Liver (tissue), 9 donors: ENCODE data around the gene TCF7L2. TPM values are rescaled to one million over a fixed set of nuclear protein-coding genes. Genes with fewer than 3 reads are reported as not detected.

Source experiments
- DNase-seq: peaks from one replicate; pipeline ENCODE4 v3.0.0-alpha.2; 2017; ENCODE audit warnings: low spot score
- H3K27ac ChIP-seq, 2 donors: one replicate each; pipeline ENCODE4 v1.7.0; 2013; ENCODE audit warnings: inconsistent platforms in 2 of 2, low read length in 2 of 2, control low read depth in 1 of 2, low read depth in 1 of 2, mild to moderate bottlenecking in 1 of 2
- H3K27me3 ChIP-seq, 4 donors: one replicate each; pipeline versions ENCODE4 v1.6.1 to v1.7.0; 2013; ENCODE audit warnings: low read length in 3 of 4, inconsistent platforms in 1 of 4, mild to moderate bottlenecking in 1 of 4, moderate library complexity in 1 of 4; ENCODE audit not compliant: control insufficient read depth in 4 of 4, insufficient read depth in 4 of 4
- H3K36me3 ChIP-seq, 4 donors: one replicate each; pipeline versions ENCODE4 v1.6.1 to v1.7.0; 2013; ENCODE audit warnings: low read length in 3 of 4, mild to moderate bottlenecking in 3 of 4, low read depth in 1 of 4, moderate library complexity in 1 of 4; ENCODE audit not compliant: control insufficient read depth in 4 of 4, insufficient read depth in 3 of 4
- H3K4me1 ChIP-seq, 4 donors: one replicate each; pipeline versions ENCODE4 v1.6.1 to v1.7.0; 2013; ENCODE audit warnings: low read length in 3 of 4, mild to moderate bottlenecking in 3 of 4, moderate library complexity in 1 of 4; ENCODE audit not compliant: control insufficient read depth in 4 of 4, insufficient read depth in 4 of 4
- H3K4me3 ChIP-seq, 3 donors: one replicate each; pipeline versions ENCODE4 v1.6.1 to v1.7.0; 2013; ENCODE audit warnings: low read length in 3 of 3, control low read depth in 1 of 3, low read depth in 1 of 3, mild to moderate bottlenecking in 1 of 3
- H3K9ac ChIP-seq, 2 donors: one replicate each; pipeline ENCODE4 v1.7.0; 2013; ENCODE audit warnings: low read length in 2 of 2, mild to moderate bottlenecking in 2 of 2, moderate library complexity in 2 of 2, control low read depth in 1 of 2, low read depth in 1 of 2
- H3K9me3 ChIP-seq, 4 donors: one replicate each; pipeline versions ENCODE4 v1.6.1 to v1.7.0; 2013; ENCODE audit warnings: low read length in 3 of 4; ENCODE audit not compliant: control insufficient read depth in 4 of 4
- CTCF ChIP-seq: fragments of 150-350 bp; IDR thresholded peaks from 2 replicates; pipeline ENCODE4 v1.5.1; 2017; ENCODE audit warnings: improper control_type of control experiment, low read depth, low read length; ENCODE audit not compliant: missing input control
- EGR1 ChIP-seq, 2 donors: IDR thresholded peaks; 2 replicates each; pipeline ENCODE4 v1.6.1; 2016 to 2018; ENCODE audit warnings: antibody characterized with exemption in 2 of 2, low read depth in 2 of 2
- FOXA2 ChIP-seq: IDR thresholded peaks from 2 replicates; pipeline ENCODE4 v1.6.1; 2016; ENCODE audit warnings: antibody characterized with exemption
- HNF4A ChIP-seq, 2 donors: conservative IDR thresholded peaks; 2 replicates each; pipeline ENCODE4 v1.6.1; 2016; ENCODE audit warnings: antibody characterized with exemption in 2 of 2, mild to moderate bottlenecking in 2 of 2
- JUND ChIP-seq, 2 donors: IDR thresholded peaks; 2 replicates each; pipeline ENCODE4 v1.6.1; 2016; ENCODE audit warnings: antibody characterized with exemption in 2 of 2
- NR2F2 ChIP-seq: IDR thresholded peaks from 2 replicates; pipeline ENCODE4 v1.6.1; 2016; ENCODE audit warnings: antibody characterized with exemption
- RAD21 ChIP-seq, 2 donors: IDR thresholded peaks; 2 replicates each; pipeline ENCODE4 v1.6.1; 2016; ENCODE audit warnings: antibody characterized with exemption in 2 of 2, mild to moderate bottlenecking in 2 of 2
- REST ChIP-seq: IDR thresholded peaks from 2 replicates; pipeline ENCODE4 v1.6.1; 2016; ENCODE audit warnings: antibody characterized with exemption, mild to moderate bottlenecking
- SP1 ChIP-seq: IDR thresholded peaks from 2 replicates; pipeline ENCODE4 v1.6.1; 2018; ENCODE audit warnings: antibody characterized with exemption, mild to moderate bottlenecking
- TAF1 ChIP-seq: conservative IDR thresholded peaks from 2 replicates; pipeline ENCODE4 v1.6.1; 2016; ENCODE audit warnings: antibody characterized with exemption, mild to moderate bottlenecking
- WGBS: extraction: QIAGEN DNeasy Blood & Tissue Kit; methylation state at CpG from one replicate; pipeline ENCODE4 v1.1.7; 2013; 5-methylcytosine and 5-hydroxymethylcytosine counted together
- polyA plus RNA-seq, 2 donors: library from polyadenylated mRNA; stranded (reverse) in 1 of 2; unstranded in 1 of 2; fragments of 200-250 nt in 1 of 2; fragments of >200 nt in 1 of 2; fragmentation: Nextera tagmentation in 1 of 2; extraction: Ambion mirVana in 1 of 2; gene quantifications; one replicate each; pipeline versions ENCODE4 v1.2.1 to v1.2.3, GENCODE V29; 2013 to 2015
- total RNA-seq, 2 donors: library from RNA; depleted of rRNA; stranded (reverse); fragments of >200 nt; gene quantifications; one replicate each; pipeline ENCODE4 v1.2.3, GENCODE V29; 2014
- TF ChIP-seq, protein P1 (sequence below): IDR thresholded peaks from 2 replicates; pipeline ENCODE4 v1.6.1; 2016; ENCODE audit warnings: antibody characterized with exemption
- TF ChIP-seq, protein P2 (sequence below): IDR thresholded peaks from 2 replicates; pipeline ENCODE4 v1.6.1; 2016; ENCODE audit warnings: antibody characterized with exemption
- donor health status: healthy.
- donor health status: healthy.
- donor health status: healthy.
- donor health status: healthy.
- donor health status: healthy.

Gene TCF7L2
- total and polyA plus RNA-seq, 4 donors: 4.9 to 18.0 (median 8.3) TPM

DNA sequence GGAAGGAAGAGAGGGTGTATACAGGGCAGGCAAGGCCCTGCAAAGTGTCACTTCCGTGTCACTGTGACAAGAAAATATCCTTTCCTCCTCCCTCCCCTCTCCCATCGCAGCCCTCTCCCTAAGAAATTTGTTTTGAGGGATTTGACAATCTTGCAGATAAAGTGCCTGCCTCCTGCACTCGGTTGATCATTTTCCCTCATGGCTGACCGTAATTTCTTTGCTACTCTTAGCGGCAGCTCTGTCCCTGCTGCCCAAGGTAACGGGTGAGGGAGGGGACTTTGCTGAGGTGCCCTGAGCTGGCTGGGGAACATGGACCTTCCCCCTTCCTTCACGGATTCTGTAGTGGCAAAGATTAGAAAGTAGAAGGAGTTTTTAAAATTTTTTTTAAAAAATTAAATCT lies 179.1 kb downstream of the TCF7L2 start:
- TF ChIP-seq, protein P1, sequence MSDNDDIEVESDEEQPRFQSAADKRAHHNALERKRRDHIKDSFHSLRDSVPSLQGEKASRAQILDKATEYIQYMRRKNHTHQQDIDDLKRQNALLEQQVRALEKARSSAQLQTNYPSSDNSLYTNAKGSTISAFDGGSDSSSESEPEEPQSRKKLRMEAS: no peak
- TF ChIP-seq SP1 (no peak), REST (no peak), TAF1 (no peak), JUND (IDR thresholded peaks at IDR 0.05) (no peak), CTCF (no peak), HNF4A (conservative IDR thresholded peaks at IDR 0.05) (no peak), EGR1 (IDR thresholded peaks at IDR 0.05; ENCODE audit: low read depth in 2 of 2) (no peak), RAD21 (IDR thresholded peaks at IDR 0.05) (no peak)
- TF ChIP-seq, protein P2, sequence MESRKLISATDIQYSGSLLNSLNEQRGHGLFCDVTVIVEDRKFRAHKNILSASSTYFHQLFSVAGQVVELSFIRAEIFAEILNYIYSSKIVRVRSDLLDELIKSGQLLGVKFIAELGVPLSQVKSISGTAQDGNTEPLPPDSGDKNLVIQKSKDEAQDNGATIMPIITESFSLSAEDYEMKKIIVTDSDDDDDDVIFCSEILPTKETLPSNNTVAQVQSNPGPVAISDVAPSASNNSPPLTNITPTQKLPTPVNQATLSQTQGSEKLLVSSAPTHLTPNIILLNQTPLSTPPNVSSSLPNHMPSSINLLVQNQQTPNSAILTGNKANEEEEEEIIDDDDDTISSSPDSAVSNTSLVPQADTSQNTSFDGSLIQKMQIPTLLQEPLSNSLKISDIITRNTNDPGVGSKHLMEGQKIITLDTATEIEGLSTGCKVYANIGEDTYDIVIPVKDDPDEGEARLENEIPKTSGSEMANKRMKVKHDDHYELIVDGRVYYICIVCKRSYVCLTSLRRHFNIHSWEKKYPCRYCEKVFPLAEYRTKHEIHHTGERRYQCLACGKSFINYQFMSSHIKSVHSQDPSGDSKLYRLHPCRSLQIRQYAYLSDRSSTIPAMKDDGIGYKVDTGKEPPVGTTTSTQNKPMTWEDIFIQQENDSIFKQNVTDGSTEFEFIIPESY: no peak
- H3K27me3 ChIP-seq: no peaks in the 10 kb centered on the region
- no peaks in the 10 kb centered on the region for H3K9me3 ChIP-seq
- H3K4me1 ChIP-seq: peaks cover 7 to 38% (median 29%) of the 10 kb centered on the region in 4 donors
- no peak overlapping the region for H3K4me3 ChIP-seq
- WGBS: 78% methylated on average over 7 of the region's 7 CpGs
- no peaks in the 10 kb centered on the region for H3K36me3 ChIP-seq
- no peak for DNase-seq
- H3K9ac ChIP-seq: no peak overlapping the region
- no peak overlapping the region for H3K27ac ChIP-seq

DNA sequence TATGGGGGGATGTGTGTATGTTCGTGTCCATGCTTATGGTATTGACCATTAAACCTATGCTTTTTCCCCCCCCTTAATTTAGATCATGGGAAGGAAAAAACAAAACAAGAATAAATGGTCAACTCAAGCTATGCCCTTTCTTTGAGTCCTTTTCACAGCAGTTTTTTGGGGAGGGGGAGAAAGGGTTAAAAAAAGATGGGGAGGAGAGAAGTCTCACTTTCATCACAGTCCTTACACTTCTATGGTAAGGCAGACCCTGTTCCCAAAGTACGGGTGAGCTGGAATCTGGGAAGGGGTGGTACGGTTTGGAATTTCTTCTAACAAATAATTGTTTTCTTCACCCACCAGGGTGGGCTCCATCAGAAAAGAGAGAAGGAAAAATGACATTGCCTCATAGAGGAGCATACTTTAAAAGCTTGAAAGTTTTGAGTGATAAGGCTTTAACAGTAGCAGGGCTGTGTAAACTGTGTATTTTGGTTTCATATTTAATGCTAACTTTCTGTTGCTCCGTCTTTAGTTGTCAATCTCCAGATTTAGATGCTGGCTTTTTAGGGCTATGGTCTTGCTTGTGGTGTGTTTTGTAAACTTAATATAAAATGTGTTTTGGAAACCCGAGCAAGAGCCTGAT lies 180.1 kb downstream of the TCF7L2 start:
- Histone ChIP-seq H3K9ac (no peak overlapping the region), H3K9me3 (no peaks in the 10 kb centered on the region), H3K27me3 (no peaks in the 10 kb centered on the region), H3K36me3 (no peaks in the 10 kb centered on the region), H3K4me1 (peaks cover 7 to 38% (median 29%) of the 10 kb centered on the region in 4 donors), H3K27ac (peak overlapping the region in 1 of 2 donors; percentile 29), H3K4me3 (no peak overlapping the region)
- no peak for DNase-seq
- TF ChIP-seq RAD21 (IDR thresholded peaks at IDR 0.05): no peak
- no peak for TF ChIP-seq FOXA2
- no peak for TF ChIP-seq NR2F2
- 86% methylated on average over 5 of the region's 5 CpGs for WGBS
